Cardiac muscle cell (in vitro differentiated cells and primary cell): Measurements from ENCODE around the gene TATDN2. TPM values are rescaled to one million over a fixed set of nuclear protein-coding genes. Genes with fewer than 3 reads are reported as not detected.
"Not testable (repeated sequence)": the region's sequence is repeated elsewhere in the genome, so short reads cannot be mapped to it uniquely, and the experiment has no call there.

Experiments used
- DNase-seq, 2 donors: peaks; one replicate each; pipeline versions ENCODE4 v3.0.0 to v3.0.0-alpha.2; 2010 to 2017; ENCODE audit warnings: low read depth in 1 of 2, low spot score in 1 of 2
- H3K27ac ChIP-seq: fragments of 200-600 bp; sonication (generic); 2 replicates; pipeline ENCODE4 v1.5.1; 2016
- H3K27me3 ChIP-seq: fragments of 200-600 bp; sonication (generic); 2 replicates; pipeline ENCODE4 v1.6.0; 2016; ENCODE audit warnings: control low read depth
- H3K36me3 ChIP-seq: fragments of 200-600 bp; sonication (generic); 2 replicates; pipeline ENCODE4 v1.5.1; 2016; ENCODE audit warnings: control low read depth
- H3K4me1 ChIP-seq: fragments of 200-600 bp; sonication (generic); 2 replicates; pipeline ENCODE4 v1.8.1; 2017; ENCODE audit warnings: low read depth, mild to moderate bottlenecking, mixed run types
- H3K4me3 ChIP-seq: fragments of 200-600 bp; sonication (generic); 2 replicates; pipeline ENCODE4 v1.5.1; 2016; ENCODE audit warnings: mild to moderate bottlenecking
- H3K9me3 ChIP-seq: fragments of 200-600 bp; sonication (generic); 2 replicates; pipeline ENCODE4 v1.5.1; 2017; ENCODE audit warnings: low read depth, mild to moderate bottlenecking, control low read depth
- polyA plus RNA-seq: library from polyadenylated mRNA; unstranded; fragments of >200 nt; fragmentation: Nextera tagmentation; extraction: Ambion mirVana; gene quantifications from 2 replicates; pipeline ENCODE4 v1.2.1, GENCODE V29; 2016
- total RNA-seq: library from RNA; depleted of rRNA; stranded (reverse); fragments of >200 nt; gene quantifications from 2 replicates; pipeline ENCODE4 v1.2.3, GENCODE V29; 2016
- TF ChIP-seq, protein P1 (sequence below): IDR thresholded peaks from 2 replicates; pipeline ENCODE4 v1.5.1; 2012; ENCODE audit warnings: low read depth, mild to moderate bottlenecking, low read length

TATDN2 gene
- total and polyA plus RNA-seq, 2 experiments from 2014 or later = 7.7 to 13.1 TPM

DNA sequence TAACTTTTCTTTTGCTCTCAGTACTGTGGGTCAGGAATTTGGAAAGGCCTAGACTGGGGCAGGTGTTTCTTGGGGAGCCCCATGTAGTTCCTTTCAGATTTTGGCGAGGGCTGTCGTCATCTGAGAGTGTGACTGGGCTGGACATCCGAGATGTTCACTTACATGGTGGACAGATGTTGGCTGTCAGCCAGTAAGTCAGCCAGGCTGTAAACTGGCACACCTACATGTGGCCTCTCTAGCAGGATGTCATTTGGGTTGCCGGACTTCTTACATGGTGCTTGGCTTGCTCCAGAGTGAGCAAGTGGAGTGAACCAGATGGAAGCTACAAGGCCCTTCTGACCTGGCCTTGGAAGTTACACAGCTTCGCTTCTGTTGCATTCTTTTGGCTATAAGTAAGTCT, 20.7 kb downstream of the TATDN2 start:
- Histone ChIP-seq H3K27ac (no peak overlapping the region), H3K36me3 (peaks cover 8% of the 10 kb centered on the region), H3K4me1 (peaks cover 2% of the 10 kb centered on the region), H3K9me3 (no peaks in the 10 kb centered on the region), H3K4me3 (no peak overlapping the region), H3K27me3 (no peaks in the 10 kb centered on the region)
- peak in 1 of 2 donors; percentile 19 for DNase-seq
- TF ChIP-seq, protein P1, sequence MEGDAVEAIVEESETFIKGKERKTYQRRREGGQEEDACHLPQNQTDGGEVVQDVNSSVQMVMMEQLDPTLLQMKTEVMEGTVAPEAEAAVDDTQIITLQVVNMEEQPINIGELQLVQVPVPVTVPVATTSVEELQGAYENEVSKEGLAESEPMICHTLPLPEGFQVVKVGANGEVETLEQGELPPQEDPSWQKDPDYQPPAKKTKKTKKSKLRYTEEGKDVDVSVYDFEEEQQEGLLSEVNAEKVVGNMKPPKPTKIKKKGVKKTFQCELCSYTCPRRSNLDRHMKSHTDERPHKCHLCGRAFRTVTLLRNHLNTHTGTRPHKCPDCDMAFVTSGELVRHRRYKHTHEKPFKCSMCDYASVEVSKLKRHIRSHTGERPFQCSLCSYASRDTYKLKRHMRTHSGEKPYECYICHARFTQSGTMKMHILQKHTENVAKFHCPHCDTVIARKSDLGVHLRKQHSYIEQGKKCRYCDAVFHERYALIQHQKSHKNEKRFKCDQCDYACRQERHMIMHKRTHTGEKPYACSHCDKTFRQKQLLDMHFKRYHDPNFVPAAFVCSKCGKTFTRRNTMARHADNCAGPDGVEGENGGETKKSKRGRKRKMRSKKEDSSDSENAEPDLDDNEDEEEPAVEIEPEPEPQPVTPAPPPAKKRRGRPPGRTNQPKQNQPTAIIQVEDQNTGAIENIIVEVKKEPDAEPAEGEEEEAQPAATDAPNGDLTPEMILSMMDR = no peak

DNA sequence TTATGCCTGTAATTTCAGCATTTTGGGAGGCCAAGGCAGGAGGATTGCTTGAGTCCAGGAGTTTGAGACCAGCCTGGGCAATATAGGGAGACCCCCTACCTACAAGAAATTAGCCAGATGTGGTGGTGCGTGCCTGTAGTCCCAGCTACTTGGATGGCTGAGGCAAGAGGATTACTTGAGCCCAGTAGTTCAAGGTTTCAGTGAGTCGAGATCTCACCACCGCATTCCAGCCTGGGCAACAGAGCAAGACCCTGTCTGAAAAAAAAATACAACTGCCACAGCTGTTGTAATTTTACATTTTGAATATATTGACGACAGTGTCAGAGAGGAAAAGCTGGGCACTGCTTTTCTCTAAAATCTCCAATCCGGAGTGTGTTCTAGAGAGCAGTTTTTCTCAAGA, 21.2 kb downstream of the TATDN2 start:
- Histone ChIP-seq H3K4me1 (peaks cover 5% of the 10 kb centered on the region), H3K9me3 (no peaks in the 10 kb centered on the region), H3K4me3 (no peak overlapping the region), H3K36me3 (peaks cover 8% of the 10 kb centered on the region), H3K27ac (no peak overlapping the region), H3K27me3 (no peaks in the 10 kb centered on the region)
- DNase-seq = no peak
- TF ChIP-seq, protein P1 = no peak

DNA sequence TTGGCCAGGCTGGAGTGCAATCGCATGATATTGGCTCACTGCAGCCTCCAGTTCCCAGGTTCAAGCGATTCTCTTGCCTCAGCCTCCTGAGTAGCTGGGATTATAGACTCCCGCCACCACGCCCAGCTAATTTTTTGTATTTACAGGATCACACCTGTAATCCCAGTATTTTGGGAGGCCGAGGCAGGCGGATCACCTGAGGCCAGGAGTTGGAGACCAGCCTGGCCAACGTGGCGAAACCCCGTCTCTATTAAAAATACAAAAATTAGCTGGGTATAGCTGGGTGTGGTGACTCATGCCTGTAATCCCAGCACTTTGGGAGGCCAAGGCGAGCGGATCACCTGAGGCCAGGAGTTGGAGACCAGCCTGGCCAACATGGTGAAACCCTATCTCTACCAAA, 24.2 kb downstream of the TATDN2 start:
- not testable (repeated sequence) for H3K4me1 ChIP-seq, H3K4me3 ChIP-seq, H3K27me3 ChIP-seq, H3K9me3 ChIP-seq, H3K27ac ChIP-seq, H3K36me3 ChIP-seq, DNase-seq

DNA sequence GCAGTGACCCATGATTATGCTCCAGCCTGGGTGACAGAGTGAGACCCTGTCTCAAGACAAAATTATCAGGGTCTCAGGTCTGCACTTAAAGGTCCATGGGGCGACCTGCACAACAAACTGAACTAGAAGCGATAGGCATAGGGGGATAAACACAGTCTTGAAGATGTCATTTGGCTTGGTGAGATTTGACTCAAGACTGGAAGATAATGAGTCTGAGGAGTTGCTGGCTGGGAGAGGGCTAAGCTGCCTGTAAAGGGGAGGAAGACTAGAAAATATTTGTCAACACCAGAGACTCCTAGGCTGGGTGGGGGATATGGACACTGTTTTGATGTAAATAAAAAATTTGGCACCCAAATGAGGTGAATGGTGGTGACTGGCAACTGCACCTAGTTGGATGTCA, 24.7 kb downstream of the TATDN2 start:
- Histone ChIP-seq H3K27ac (no peak overlapping the region), H3K36me3 (peaks cover 8% of the 10 kb centered on the region), H3K9me3 (no peaks in the 10 kb centered on the region), H3K4me1 (peaks cover 8% of the 10 kb centered on the region), H3K27me3 (no peaks in the 10 kb centered on the region), H3K4me3 (no peak overlapping the region)
- TF ChIP-seq, protein P1 = no peak
- no peak for DNase-seq

DNA sequence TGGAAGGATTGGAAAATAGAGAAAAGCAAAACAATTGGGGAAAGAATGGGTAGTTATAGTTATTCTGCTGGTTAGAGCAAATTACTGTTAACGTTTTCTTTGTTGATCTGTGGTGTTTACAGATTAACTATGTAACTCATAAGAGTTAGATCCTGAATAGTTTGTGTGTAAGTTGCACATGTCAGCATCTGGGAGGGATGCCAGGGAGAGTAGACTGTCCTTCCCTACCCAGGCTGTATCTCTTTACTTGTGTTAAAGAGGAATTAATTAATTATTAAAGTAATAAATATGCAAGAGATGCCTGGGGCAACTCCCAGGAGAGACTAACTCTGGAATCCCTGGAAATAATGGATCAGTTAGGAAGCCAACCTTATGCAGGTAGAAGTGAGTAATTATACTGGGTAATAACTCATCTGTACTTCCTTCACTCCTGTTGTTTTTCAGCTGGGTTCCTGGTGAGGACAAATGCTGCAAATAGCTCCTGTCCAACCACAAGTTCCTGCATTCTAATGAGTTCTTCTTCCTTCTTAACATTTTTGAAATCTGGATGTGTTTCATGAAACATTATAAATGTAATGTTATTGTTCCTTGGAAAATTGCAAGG, 25.5 kb downstream of the TATDN2 start:
- Histone ChIP-seq H3K36me3 (peaks cover 8% of the 10 kb centered on the region), H3K4me1 (peaks cover 8% of the 10 kb centered on the region), H3K27me3 (no peaks in the 10 kb centered on the region), H3K4me3 (no peak overlapping the region), H3K9me3 (no peaks in the 10 kb centered on the region), H3K27ac (peak overlapping the region; percentile 7)
- DNase-seq = no peak
- TF ChIP-seq, protein P1 = no peak

DNA sequence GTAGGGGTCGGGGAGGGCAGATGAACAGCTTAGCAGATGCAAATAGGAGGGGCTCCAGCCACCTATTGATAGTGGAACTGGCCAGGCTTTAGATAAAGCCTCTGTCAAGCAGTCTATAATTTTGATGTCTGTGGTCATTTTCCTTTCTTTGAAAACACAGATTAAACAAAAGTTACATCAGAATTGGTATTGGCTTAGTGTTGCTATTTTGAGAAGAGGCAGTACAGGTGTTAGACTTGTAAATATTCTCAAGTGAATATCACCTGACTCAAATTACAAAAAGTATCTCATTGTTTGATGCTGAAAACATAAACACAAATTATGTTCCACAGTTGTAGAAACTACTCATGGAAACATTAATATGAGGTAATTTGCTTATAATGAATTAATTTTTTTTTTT, 26.3 kb downstream of the TATDN2 start:
- Histone ChIP-seq H3K4me3 (no peak overlapping the region), H3K27me3 (no peaks in the 10 kb centered on the region), H3K9me3 (no peaks in the 10 kb centered on the region), H3K27ac (peak overlapping the region; percentile 7), H3K4me1 (peaks cover 8% of the 10 kb centered on the region), H3K36me3 (peaks cover 11% of the 10 kb centered on the region)
- no peak for DNase-seq
- TF ChIP-seq, protein P1 = no peak
